Mesodermal cell (in vitro differentiated cells): Measurements from ENCODE around the gene SETD2.
"Not testable (repeated sequence)": the region's sequence is repeated elsewhere in the genome, so short reads cannot be mapped to it uniquely, and the experiment has no call there.

Experiments
- H3K27ac ChIP-seq: 2 replicates; pipeline ENCODE4 v1.7.0; 2013; ENCODE audit warnings: mild to moderate bottlenecking, low read depth, low read length, moderate library complexity; ENCODE audit not compliant: severe bottlenecking
- H3K36me3 ChIP-seq: 2 replicates; pipeline ENCODE4 v1.7.1; 2013; ENCODE audit warnings: mild to moderate bottlenecking, low read length, moderate library complexity; ENCODE audit not compliant: control insufficient read depth, insufficient read depth
- H3K4me1 ChIP-seq: one replicate; pipeline ENCODE4 v1.7.1; 2013; ENCODE audit warnings: mild to moderate bottlenecking, low read length; ENCODE audit not compliant: insufficient read depth, control insufficient read depth, poor library complexity, severe bottlenecking
- H3K4me3 ChIP-seq: 2 replicates; pipeline ENCODE4 v1.7.0; 2013; ENCODE audit warnings: low read length, control low read depth, mild to moderate bottlenecking; ENCODE audit not compliant: insufficient read depth, poor library complexity, severe bottlenecking; ENCODE audit errors: extremely low read depth
- H3K9me3 ChIP-seq: 2 replicates; pipeline ENCODE4 v1.7.1; 2013; ENCODE audit warnings: mild to moderate bottlenecking, low read length, moderate library complexity; ENCODE audit not compliant: control insufficient read depth
- WGBS, 2 experiments: methylation state at CpG; one replicate each; pipeline ENCODE4 v1.1.5; 2013; ENCODE audit warnings: missing lambda C conversion rate in 2 of 2; ENCODE audit not compliant: insufficient coverage in 2 of 2; 5-methylcytosine and 5-hydroxymethylcytosine counted together

SETD2 gene

GRCh38 chr3:47070770-47071169, 93.1 kb downstream of the SETD2 start:
- H3K27ac ChIP-seq, result no peak overlapping the region
- no peaks in the 10 kb centered on the region for H3K4me1 ChIP-seq
- H3K9me3 ChIP-seq, result no peaks in the 10 kb centered on the region
- peaks cover 67% of the 10 kb centered on the region for H3K36me3 ChIP-seq
- 96 to 100% methylated on average over 1 to 3 of the region's 3 CpGs for WGBS, 2 experiments
- no peak overlapping the region for H3K4me3 ChIP-seq

- peaks cover 71% of the 10 kb centered on the region for H3K36me3 ChIP-seq
- H3K9me3 ChIP-seq, H3K4me3 ChIP-seq, H3K4me1 ChIP-seq, H3K27ac ChIP-seq: not testable (repeated sequence)
- WGBS, 2 experiments, result 80 to 100% methylated on average over 1 of the region's 3 CpGs
Measured at GRCh38 chr3:47066259-47066658, 97.7 kb downstream of the SETD2 start.

GRCh38 chr3:47065681-47066080, 98.2 kb downstream of the SETD2 start:
- Histone ChIP-seq H3K4me1 (no peaks in the 10 kb centered on the region), H3K27ac (no peak overlapping the region), H3K9me3 (no peaks in the 10 kb centered on the region), H3K4me3 (no peak overlapping the region), H3K36me3 (peaks cover 72% of the 10 kb centered on the region)

- H3K4me1 ChIP-seq, result no peaks in the 10 kb centered on the region
- no CpG with 5 or more reads among the region's 1 CpG for WGBS, 2 experiments
Measured at GRCh38 chr3:47065058-47065457, 98.9 kb downstream of the SETD2 start.

DNA sequence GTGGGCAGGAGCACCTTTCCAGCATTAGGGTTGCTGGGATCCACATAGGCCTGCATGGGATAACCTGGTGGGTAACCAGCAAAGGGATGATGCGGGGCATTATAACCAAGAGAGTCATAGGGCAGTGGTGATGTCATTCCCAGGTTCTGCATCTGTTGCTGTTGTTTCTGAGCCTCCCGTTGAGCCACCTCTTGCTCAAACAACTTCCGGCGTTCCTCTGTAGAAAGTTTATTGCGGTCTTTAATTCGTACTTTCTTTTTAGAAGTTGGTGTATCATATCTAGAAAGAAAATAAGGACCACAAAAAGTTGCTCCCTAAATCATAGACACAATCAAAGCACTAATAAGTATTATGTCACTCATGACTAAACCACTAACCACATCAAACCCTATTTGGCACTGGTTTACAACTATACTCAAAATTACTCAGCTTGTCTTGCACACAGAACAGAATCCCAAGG, 106.7 kb downstream of the SETD2 start:
- no peaks in the 10 kb centered on the region for H3K9me3 ChIP-seq
- H3K27ac ChIP-seq, result no peak overlapping the region
- H3K4me3 ChIP-seq, result no peak overlapping the region
- H3K36me3 ChIP-seq, result peaks cover 48% of the 10 kb centered on the region
- WGBS, 2 experiments, result 100% methylated on average over 1 to 2 of the region's 6 CpGs
- H3K4me1 ChIP-seq, result no peaks in the 10 kb centered on the region

More at GRCh38 chr3:47065058-47065457, 98.9 kb downstream of the SETD2 start:
- H3K9me3 ChIP-seq, result no peaks in the 10 kb centered on the region
- peaks cover 70% of the 10 kb centered on the region for H3K36me3 ChIP-seq
- H3K4me3 ChIP-seq, result no peak overlapping the region
- H3K27ac ChIP-seq, result no peak overlapping the region

DNA sequence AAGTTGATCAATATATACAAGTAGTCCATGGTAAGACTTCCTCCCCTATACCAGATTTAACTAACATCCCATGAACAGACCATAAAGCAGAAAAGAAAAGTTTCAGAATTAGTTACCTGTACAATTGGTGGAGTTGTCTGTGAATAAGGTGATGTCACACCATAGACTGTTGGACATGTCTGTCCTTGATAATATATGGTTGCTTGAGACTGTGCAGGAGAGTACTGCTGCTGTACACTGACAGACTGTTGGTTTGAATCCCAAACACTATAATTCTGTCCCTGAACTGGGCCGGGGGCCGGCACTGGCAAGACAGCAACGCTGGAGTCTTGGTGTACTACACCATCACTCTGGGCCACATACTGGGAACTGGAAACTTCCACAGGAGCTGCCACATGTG, 107.2 kb downstream of the SETD2 start:
- no peak overlapping the region for H3K27ac ChIP-seq
- 100% methylated on average over 2 to 3 of the region's 3 CpGs for WGBS, 2 experiments
- no peaks in the 10 kb centered on the region for H3K4me1 ChIP-seq
- H3K4me3 ChIP-seq, result no peak overlapping the region
- H3K9me3 ChIP-seq, result no peaks in the 10 kb centered on the region
- H3K36me3 ChIP-seq, result peaks cover 46% of the 10 kb centered on the region

- H3K4me3 ChIP-seq, result no peak overlapping the region
- no peaks in the 10 kb centered on the region for H3K4me1 ChIP-seq
- peaks cover 33% of the 10 kb centered on the region for H3K36me3 ChIP-seq
- no peak overlapping the region for H3K27ac ChIP-seq
- H3K9me3 ChIP-seq, result no peaks in the 10 kb centered on the region
Measured at GRCh38 chr3:47054412-47054811, 109.5 kb downstream of the SETD2 start.

GRCh38 chr3:47047673-47048072, 116.2 kb downstream of the SETD2 start:
- Histone ChIP-seq H3K27ac (no peak overlapping the region), H3K36me3 (peaks cover 36% of the 10 kb centered on the region), H3K4me1 (no peaks in the 10 kb centered on the region), H3K4me3 (no peak overlapping the region), H3K9me3 (no peaks in the 10 kb centered on the region)

- H3K4me3 ChIP-seq, result no peak overlapping the region
- H3K36me3 ChIP-seq, result peaks cover 39% of the 10 kb centered on the region
Measured at GRCh38 chr3:47047069-47047468, 116.8 kb downstream of the SETD2 start.

DNA sequence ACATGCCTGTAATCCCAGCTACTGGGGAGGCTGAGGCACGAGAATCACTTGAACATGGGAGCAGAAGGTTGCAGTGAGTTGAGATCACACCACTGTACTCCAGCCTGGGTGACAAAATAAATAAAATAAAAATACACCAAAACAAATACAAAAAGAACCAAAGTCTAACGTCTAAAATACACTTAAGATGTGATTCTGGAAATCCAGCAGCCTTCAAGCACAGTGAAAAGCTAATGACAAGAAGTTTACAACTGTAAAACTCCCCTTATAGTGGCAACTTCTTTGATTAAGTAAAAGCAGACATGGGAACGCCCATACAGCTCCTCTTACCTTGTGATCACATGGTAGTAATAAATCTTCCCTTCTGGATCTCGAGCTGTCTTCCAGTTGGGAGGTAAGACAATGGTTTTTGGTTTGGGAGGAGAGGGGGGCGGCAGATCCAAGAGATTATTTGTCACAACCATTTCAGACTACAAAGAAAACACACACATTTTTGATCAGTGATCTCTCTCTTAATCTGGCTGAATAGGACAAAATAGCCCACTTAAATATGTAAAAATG, 121.6 kb downstream of the SETD2 start:
- no peak overlapping the region for H3K27ac ChIP-seq
- H3K9me3 ChIP-seq, result no peaks in the 10 kb centered on the region
- H3K4me1 ChIP-seq, result no peaks in the 10 kb centered on the region
- WGBS, 2 experiments, result 100% methylated on average over 3 of the region's 5 CpGs; no CpG with 5 or more reads in 1 of the 2 experiments
- no peak overlapping the region for H3K4me3 ChIP-seq
- peaks cover 70% of the 10 kb centered on the region for H3K36me3 ChIP-seq

More at GRCh38 chr3:47047069-47047468, 116.8 kb downstream of the SETD2 start:
- Histone ChIP-seq H3K9me3 (no peaks in the 10 kb centered on the region), H3K4me1 (no peaks in the 10 kb centered on the region), H3K27ac (no peak overlapping the region)

DNA sequence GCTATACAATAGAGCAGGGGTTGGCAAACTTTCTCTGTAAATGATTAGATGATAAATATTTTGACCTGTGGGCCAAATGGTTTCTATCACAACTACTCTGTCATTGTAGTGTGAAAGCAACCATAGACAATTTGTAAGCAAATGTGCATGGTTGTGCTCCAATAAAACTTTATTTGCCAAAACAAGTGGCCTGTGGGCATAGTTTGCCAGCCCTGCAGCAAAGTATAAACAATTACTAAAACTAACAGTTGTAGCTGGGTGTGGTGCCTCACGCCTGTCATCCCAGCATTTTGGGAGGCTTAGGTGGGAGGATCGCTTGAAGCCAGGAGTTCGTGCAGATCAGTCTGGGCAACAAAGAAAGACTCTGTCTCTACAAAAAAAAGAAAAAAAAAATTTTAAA, 122.8 kb downstream of the SETD2 start:
- H3K9me3 ChIP-seq, result no peaks in the 10 kb centered on the region
- WGBS, 2 experiments, result no CpG with 5 or more reads among the region's 3 CpGs
- H3K4me1 ChIP-seq, result no peaks in the 10 kb centered on the region
- peaks cover 70% of the 10 kb centered on the region for H3K36me3 ChIP-seq
- no peak overlapping the region for H3K4me3 ChIP-seq
- no peak overlapping the region for H3K27ac ChIP-seq
